ENCODE data around the gene RHCG. TPM values are rescaled to one million over a fixed set of nuclear protein-coding genes. Genes with fewer than 3 reads are reported as not detected.

Gene RHCG
- total RNA-seq, 2 donors from 2014 or later: 0.89 TPM; not detected in 1

GRCh38 chr15:89428246-89428645, 68.1 kb downstream of the RHCG start:
- intact Hi-C loops (cut with DNase I, micrococcal nuclease): loop anchor here in 1 of 2 donors (5.0 kb wide), 1 partner anchor 71 kb away; no protein-coding TSS in a partner anchor
- DNase-seq: no peak
- no peak for ATAC-seq

- DNase-seq (no peak), ATAC-seq (no peak)
- intact Hi-C loops (cut with DNase I, micrococcal nuclease): loop anchor here in 1 of 2 donors (5.0 kb wide), 1 partner anchor 69 kb away; no protein-coding TSS in a partner anchor
Observed at GRCh38 chr15:89426500-89426899, 69.9 kb downstream of the RHCG start.

- DNase-seq: no peak
- no peak for ATAC-seq
- intact Hi-C loops (cut with DNase I, micrococcal nuclease): no loop called here
Observed at GRCh38 chr15:89423981-89424380, 72.4 kb downstream of the RHCG start.

Other genes starting within 250 kb of the RHCG start
- gene POLG, start 161.8 kb downstream of the RHCG start, total RNA-seq: 10 to 100 TPM; 70.3 to 71.0 TPM
- 1 to 10 TPM; 1.3 to 4.4 TPM for gene TICRR, start 78.9 kb upstream of the RHCG start, total RNA-seq
- gene KIF7, start 158.9 kb upstream of the RHCG start, total RNA-seq: 1 to 10 TPM; 1.7 to 2.5 TPM
- 1 to 10 TPM; 2.3 to 5.1 TPM for gene PLIN1, start 182.8 kb upstream of the RHCG start, total RNA-seq
- 10 to 100 TPM; 23.4 to 28.1 TPM for gene PEX11A, start 194.2 kb upstream of the RHCG start, total RNA-seq
- gene WDR93, start 194.2 kb upstream of the RHCG start, total RNA-seq: not detected

Measured in left colon (tissue), 2 donors.